CD4-positive, alpha-beta T cell treated with Interleukin-15 for 1 hour (primary cell): ENCODE measurements around the gene STK32A.

Source experiments
- DNase-seq: peaks from one replicate; pipeline ENCODE4 v3.0.0-alpha.2; 2020

STK32A gene

GRCh38 chr5:147396070-147396823 is 161.4 kb downstream of the STK32A start:
- DNase-seq: no peak

- DNase-seq: no peak
Observed at GRCh38 chr5:147397616-147398015, 162.8 kb downstream of the STK32A start.

- no peak for DNase-seq
Observed at GRCh38 chr5:147398860-147399259, 164.0 kb downstream of the STK32A start.

GRCh38 chr5:147400126-147400809 is 165.4 kb downstream of the STK32A start:
- no peak for DNase-seq

GRCh38 chr5:147400881-147401280 is 166.1 kb downstream of the STK32A start:
- DNase-seq: no peak

- DNase-seq: peak; percentile 39
Observed at GRCh38 chr5:147403651-147404640, 169.1 kb downstream of the STK32A start.

- DNase-seq: no peak
Observed at GRCh38 chr5:147404706-147405105, 169.9 kb downstream of the STK32A start.

- DNase-seq: no peak
Observed at GRCh38 chr5:147406636-147407035, 171.8 kb downstream of the STK32A start.

GRCh38 chr5:147407094-147407681 is 172.4 kb downstream of the STK32A start:
- DNase-seq: no peak

GRCh38 chr5:147408980-147409379 is 174.2 kb downstream of the STK32A start:
- no peak for DNase-seq

GRCh38 chr5:147410496-147411358 is 175.9 kb downstream of the STK32A start:
- no peak for DNase-seq

GRCh38 chr5:147411359-147412319 is 176.8 kb downstream of the STK32A start:
- DNase-seq: no peak

GRCh38 chr5:147412561-147412960 is 177.7 kb downstream of the STK32A start:
- DNase-seq: no peak

- no peak for DNase-seq
Observed at GRCh38 chr5:147413266-147413665, 178.4 kb downstream of the STK32A start.

GRCh38 chr5:147415651-147416050 is 180.8 kb downstream of the STK32A start:
- no peak for DNase-seq

GRCh38 chr5:147417135-147417813 is 182.4 kb downstream of the STK32A start:
- no peak for DNase-seq

GRCh38 chr5:147418613-147419012 is 183.8 kb downstream of the STK32A start:
- DNase-seq: no peak

- no peak for DNase-seq
Observed at GRCh38 chr5:147426640-147427327, 192.0 kb downstream of the STK32A start.
